Measurements from ENCODE around the gene PCK1.

Gene PCK1

GRCh38 chr20:57617079-57617795, 56.3 kb downstream of the PCK1 start:
- CTCF ChIA-PET, result interaction anchor here (1.0 to 1.8 kb wide), 2 partner anchors 10 to 37 kb away, joined by 3 to 4 read pairs; no protein-coding TSS in a partner anchor
- no peak for DNase-seq (ENCODE audit: low read depth, low spot score)
- H3K4me3 ChIP-seq (ENCODE audit: low read depth, low read length), result no peak overlapping the region
- no peak for TF ChIP-seq CTCF (IDR thresholded peaks at IDR 0.05; ENCODE audit: insufficient read depth, low read length, missing control alignments)
- POLR2A ChIA-PET, result no interaction called here

Data from AG04449 (cell line).